ENCODE results near the gene RP9. TPM values are rescaled to one million over a fixed set of nuclear protein-coding genes. Genes with fewer than 3 reads are reported as not detected.

The RP9 gene
- total and polyA plus RNA-seq, 5 donors = 15.2 to 19.7 (median 15.6) TPM

DNA sequence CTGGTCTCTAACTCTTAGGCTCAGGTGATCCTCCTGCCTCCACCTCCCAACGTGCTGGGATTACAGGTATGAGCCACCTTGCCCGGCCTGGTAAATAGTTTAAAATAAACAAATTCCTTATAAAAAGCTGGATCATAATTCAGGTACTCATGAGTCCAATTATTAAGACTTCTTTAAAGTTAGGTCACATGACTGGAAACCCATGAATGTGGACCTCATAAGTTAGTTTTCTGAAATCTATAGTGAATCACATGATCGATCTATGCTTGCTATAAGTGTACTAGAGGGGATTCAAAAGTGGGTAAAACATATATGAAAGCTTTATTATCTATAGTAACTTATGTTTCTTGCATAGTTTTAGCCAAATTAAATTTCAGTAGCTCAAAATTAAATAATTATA is 60.9 kb downstream of the RP9 start:
- DNase-seq = no peak
- H3K4me1 ChIP-seq (ENCODE audit: control insufficient read depth, insufficient read depth, low read length) = peaks cover 8% of the 10 kb centered on the region
- intact Hi-C loops (cut with DNase I) = no loop called here
- no peak overlapping the region for H3K4me3 ChIP-seq (ENCODE audit: low read length)
- no peaks in the 10 kb centered on the region for H3K9me3 ChIP-seq (ENCODE audit: control insufficient read depth, low read length)
- no peak overlapping the region for H3K27ac ChIP-seq (ENCODE audit: low read length)
- H3K27me3 ChIP-seq (ENCODE audit: control insufficient read depth, insufficient read depth) = no peaks in the 10 kb centered on the region
- WGBS = 96% methylated on average over 3 of the region's 3 CpGs
- no peak for ATAC-seq

DNA sequence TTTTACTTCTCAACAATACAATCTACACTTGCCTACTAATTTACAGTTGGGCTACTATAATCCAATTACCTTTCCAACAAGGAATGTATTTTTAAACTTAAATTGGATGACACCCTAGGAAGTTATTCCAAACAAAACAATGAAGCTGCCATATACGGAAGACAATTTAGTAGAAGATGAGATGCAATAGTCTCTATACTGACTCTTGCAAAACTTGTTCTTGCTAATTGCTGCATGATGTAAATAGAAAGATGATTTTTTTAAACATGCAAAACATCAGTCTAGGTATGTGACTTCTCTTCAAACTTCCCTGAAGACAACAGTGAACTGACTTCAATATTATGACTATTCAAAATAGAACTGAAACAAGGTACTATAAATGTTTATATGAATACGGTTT is 64.2 kb downstream of the RP9 start:
- H3K27me3 ChIP-seq (ENCODE audit: control insufficient read depth, insufficient read depth) = no peaks in the 10 kb centered on the region
- intact Hi-C loops (cut with DNase I) = no loop called here
- 19% methylated on average over 2 of the region's 2 CpGs for WGBS
- no peak overlapping the region for H3K4me3 ChIP-seq (ENCODE audit: low read length)
- ATAC-seq (no peak), DNase-seq (no peak)
- no peaks in the 10 kb centered on the region for H3K9me3 ChIP-seq (ENCODE audit: control insufficient read depth, low read length)
- H3K4me1 ChIP-seq (ENCODE audit: control insufficient read depth, insufficient read depth, low read length) = peaks cover 8% of the 10 kb centered on the region
- H3K27ac ChIP-seq (ENCODE audit: low read length) = no peak overlapping the region

Other genes starting within 250 kb of the RP9 start
- 10 to 100 TPM; 19.8 to 23.0 (median 22.0) TPM for gene KBTBD2, start 217.6 kb downstream of the RP9 start, total RNA-seq
- gene KBTBD2, start 217.6 kb downstream of the RP9 start, polyA plus RNA-seq = 12.9 TPM
- gene FKBP9, start 152.0 kb downstream of the RP9 start, total RNA-seq = 100 to 1,000 TPM; 115 to 121 (median 117) TPM
- gene FKBP9, start 152.0 kb downstream of the RP9 start, polyA plus RNA-seq = 65.6 TPM
- 10 to 100 TPM; 13.9 to 21.9 (median 17.4) TPM for gene NT5C3A, start 46.6 kb downstream of the RP9 start, total RNA-seq
- 12.8 TPM for gene NT5C3A, start 46.6 kb downstream of the RP9 start, polyA plus RNA-seq
- 10 to 100 TPM; 12.5 to 18.1 (median 14.3) TPM for gene BBS9, start 20.2 kb upstream of the RP9 start, total RNA-seq
- gene BBS9, start 20.2 kb upstream of the RP9 start, polyA plus RNA-seq = 4.5 TPM